ENCODE results near the gene HRH4.

HRH4 gene

DNA sequence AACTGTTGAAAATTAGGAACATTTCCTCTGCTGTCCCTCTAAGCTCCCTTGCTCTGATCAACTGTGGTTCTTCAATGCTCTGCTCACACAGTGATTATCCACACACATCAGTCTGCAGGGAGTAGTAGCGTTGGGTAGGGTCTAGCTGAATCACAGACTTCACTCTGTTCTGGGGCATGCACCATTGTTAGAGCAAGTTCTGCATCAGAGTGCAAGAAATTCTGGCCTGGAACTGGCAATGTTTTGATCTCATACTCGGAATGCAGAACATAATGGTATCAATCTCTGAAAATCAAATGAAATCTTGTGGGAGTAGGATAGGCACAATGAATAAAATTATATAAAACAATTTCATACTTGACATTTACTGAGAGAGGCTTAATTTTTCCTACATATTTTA lies 55.3 kb downstream of the HRH4 start:
- DNase-seq: no peak

DNA sequence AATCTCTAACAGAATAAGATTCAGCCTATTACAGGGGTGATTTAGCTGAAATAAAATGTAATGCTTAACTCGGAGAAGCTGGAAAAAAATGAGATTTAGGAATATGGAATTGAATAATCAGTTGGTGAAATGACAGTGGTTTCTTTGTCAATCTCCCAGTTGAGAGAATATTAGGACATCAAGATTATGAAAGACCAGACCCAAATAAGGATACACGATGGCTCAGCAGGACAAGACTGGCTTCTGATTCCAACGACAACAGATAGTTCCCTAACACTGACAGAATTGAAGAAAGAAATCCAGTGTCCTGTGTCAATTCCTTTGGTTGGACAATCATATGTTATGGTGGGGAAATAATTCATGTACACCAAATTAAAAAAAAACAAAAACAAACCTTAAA lies 55.8 kb downstream of the HRH4 start:
- DNase-seq: no peak

DNA sequence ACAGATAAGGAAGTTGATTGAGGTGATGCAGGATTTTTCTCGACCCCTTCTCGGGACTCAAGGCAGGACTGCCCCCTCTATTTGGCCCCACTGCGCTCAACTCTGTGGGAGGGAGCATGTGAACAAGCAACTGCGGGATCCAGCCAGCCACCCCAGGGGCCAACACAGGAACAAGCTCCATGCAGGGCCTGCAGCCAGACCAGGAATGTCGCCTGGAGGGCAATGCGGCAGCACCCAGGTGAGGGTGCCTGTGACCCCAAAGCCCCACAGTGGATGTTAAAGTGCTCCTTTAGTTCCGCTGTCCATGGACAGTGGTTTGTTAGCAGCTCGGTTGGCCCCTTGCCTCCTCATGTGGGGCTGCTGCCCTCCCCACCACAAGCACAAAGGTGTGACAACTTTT lies 57.1 kb downstream of the HRH4 start:
- DNase-seq: no peak

DNA sequence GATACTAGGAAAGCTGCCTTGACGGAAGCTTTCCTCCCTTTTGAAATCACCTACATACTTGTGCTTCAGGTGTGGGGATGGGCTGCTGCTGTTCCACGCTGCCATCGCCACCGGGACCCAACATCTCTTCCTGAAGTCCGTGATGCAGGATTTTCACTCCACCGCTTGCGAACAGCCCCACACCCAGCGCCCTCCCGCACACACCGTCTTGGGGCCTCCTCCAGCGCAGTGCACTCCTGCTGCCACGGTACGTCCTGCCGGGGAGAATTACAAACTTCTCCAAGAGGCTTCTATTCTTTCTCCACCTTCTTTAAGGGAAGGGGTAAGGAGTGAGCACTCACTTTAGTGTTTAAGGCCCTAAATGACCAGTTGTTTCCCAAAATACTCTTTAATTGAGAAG lies 58.2 kb downstream of the HRH4 start:
- no peak for DNase-seq

Data from midbrain (tissue), 1 donor.